ENCODE results near the gene PGM1.
"Not testable (repeated sequence)": the region's sequence is repeated elsewhere in the genome, so short reads cannot be mapped to it uniquely, and the experiment has no call there.

Gene PGM1

GRCh38 chr1:63569068-63569467 is 24.1 kb upstream of the PGM1 start:
- no peak for FAIRE-seq
- TF ChIP-seq SPI1 (IDR thresholded peaks at IDR 0.05; ENCODE audit: low read depth, low read length) (no peak), POLR2A (IDR thresholded peaks at IDR 0.05; ENCODE audit: low read depth, low read length) (no peak), POU2F2 (IDR thresholded peaks at IDR 0.05; ENCODE audit: low read depth, low read length) (no peak), TAF1 (IDR thresholded peaks at IDR 0.05; ENCODE audit: low read depth, low read length) (no peak), PAX5 (IDR thresholded peaks at IDR 0.05; ENCODE audit: insufficient read depth, low read length, severe bottlenecking) (no peak), POLR2AphosphoS5 (IDR thresholded peaks at IDR 0.05; ENCODE audit: low read depth, low read length) (no peak)
- no peak for DNase-seq (ENCODE audit: insufficient read length, low spot score)

DNA sequence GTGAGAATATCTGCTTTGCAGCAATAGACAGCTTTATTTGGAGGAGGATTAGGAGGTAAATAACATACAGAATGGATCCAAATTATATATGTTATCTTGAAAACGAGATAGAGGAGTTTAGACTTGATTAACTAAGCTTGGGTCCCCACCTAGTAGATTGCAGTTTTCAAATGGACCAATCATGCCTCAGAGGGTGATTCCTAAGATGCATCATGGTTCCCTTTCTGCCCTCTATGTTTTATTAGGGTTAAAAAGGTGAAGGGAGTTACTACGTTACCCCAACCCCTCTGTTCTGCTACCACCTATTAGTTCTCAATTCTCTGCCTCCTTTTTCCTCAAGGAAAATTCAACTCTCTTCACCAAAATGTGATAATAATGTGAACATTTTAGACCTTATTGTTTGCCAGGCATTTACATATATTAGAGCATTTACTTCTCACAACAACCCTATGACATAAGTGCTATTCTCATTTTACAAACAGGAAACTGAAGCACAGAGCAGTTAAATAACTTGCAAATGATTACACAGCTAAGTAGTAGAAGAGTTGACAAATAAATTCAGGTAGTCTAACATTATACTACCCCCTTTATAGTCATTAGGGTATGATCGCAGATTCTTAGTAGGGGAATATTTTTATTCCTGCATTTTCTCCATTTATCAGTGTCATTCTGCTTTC is 23.4 kb upstream of the PGM1 start:
- FAIRE-seq, result no peak
- TF ChIP-seq TAF1 (IDR thresholded peaks at IDR 0.05; ENCODE audit: low read depth, low read length), result no peak
- no peak for TF ChIP-seq PAX5 (IDR thresholded peaks at IDR 0.05; ENCODE audit: insufficient read depth, low read length, severe bottlenecking)
- TF ChIP-seq SPI1 (IDR thresholded peaks at IDR 0.05; ENCODE audit: low read depth, low read length), result no peak
- no peak for TF ChIP-seq POLR2AphosphoS5 (IDR thresholded peaks at IDR 0.05; ENCODE audit: low read depth, low read length)
- TF ChIP-seq POLR2A (IDR thresholded peaks at IDR 0.05; ENCODE audit: low read depth, low read length), result no peak
- TF ChIP-seq POU2F2 (IDR thresholded peaks at IDR 0.05; ENCODE audit: low read depth, low read length), result no peak
- DNase-seq (ENCODE audit: insufficient read length, low spot score), result no peak

DNA sequence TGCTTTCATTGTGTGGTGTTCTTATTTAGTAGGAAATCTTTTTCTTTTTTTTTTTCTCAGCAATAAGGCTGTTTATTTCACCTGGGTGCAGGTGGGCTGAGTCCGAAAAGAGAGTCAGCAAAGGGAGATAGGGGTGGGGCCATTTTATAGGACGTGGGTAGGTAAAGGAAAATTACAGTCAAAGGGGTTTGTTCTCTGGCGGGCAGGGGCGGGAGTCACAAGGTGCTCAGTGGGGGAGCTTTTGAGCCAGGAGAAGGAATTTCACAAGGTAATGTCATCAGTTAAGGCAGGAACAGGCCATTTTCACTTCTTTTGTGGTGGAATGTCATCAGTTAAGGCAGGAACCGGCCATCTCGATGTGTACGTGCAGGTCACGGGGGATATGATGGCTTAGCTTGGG is 20.5 kb upstream of the PGM1 start:
- FAIRE-seq; DNase-seq (ENCODE audit: insufficient read length, low spot score): not testable (repeated sequence)

DNA sequence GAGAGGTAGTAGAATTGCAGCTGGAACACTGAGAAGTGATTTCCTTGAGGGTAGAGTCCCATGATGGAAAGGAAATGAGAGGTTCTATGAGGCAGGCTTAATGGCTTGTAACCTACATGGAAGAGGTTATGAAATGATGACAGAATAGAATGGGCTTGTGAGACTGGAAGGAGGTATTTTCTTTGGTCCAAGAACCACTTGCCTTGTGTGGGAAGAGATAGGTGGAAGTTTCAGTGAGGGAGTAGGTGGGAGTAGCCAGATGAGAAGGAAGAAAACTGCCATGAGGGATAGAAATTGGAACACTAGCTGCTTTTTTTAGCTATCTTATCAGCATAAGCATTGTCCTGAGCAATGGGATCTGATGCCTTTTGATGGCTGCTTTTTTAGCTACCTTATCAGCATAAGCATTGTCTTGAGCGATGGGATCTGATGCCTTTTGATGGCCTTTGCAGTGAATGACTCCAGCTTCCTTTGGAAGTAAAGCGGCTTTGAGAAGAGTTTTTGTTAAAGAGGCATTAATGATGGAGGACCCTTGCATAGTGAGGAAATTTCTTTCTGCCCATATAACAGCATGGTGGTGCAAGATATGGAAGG is 18.9 kb upstream of the PGM1 start:
- FAIRE-seq; DNase-seq (ENCODE audit: insufficient read length, low spot score): not testable (repeated sequence)

DNA sequence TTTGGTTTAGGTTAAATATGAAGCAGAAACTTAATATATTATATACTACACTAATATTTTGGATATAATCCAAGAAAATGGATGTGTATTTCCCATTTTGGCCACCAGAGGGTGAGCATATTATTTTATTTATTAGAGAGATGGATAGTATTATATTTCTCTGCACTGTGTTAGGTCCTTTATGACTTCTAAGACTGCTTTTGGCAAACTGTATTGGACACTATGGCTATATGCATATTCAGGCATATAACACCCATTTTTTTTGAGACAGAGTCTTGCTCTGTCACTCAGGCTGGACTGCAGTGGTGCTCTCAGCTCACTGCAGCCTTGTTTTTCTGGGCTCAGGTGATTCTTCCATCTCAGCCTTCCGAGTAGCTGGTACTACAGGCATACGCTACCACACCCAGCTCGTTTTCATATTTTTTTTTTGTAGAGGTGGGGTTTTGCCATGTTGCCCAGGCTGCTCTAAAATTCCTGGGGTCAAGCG is 17.8 kb upstream of the PGM1 start:
- FAIRE-seq (no peak), DNase-seq (ENCODE audit: insufficient read length, low spot score) (no peak)
- TF ChIP-seq TAF1 (IDR thresholded peaks at IDR 0.05; ENCODE audit: low read depth, low read length), result no peak
- no peak for TF ChIP-seq PAX5 (IDR thresholded peaks at IDR 0.05; ENCODE audit: insufficient read depth, low read length, severe bottlenecking)
- TF ChIP-seq POU2F2 (IDR thresholded peaks at IDR 0.05; ENCODE audit: low read depth, low read length), result no peak
- TF ChIP-seq POLR2A (IDR thresholded peaks at IDR 0.05; ENCODE audit: low read depth, low read length), result no peak
- TF ChIP-seq SPI1 (IDR thresholded peaks at IDR 0.05; ENCODE audit: low read depth, low read length), result no peak
- TF ChIP-seq POLR2AphosphoS5 (IDR thresholded peaks at IDR 0.05; ENCODE audit: low read depth, low read length), result no peak

GRCh38 chr1:63586326-63586725 is 6.9 kb upstream of the PGM1 start:
- not testable (repeated sequence) for DNase-seq (ENCODE audit: insufficient read length, low spot score); FAIRE-seq

GRCh38 chr1:63590166-63590560 is 3.0 kb upstream of the PGM1 start:
- DNase-seq (ENCODE audit: insufficient read length, low spot score), result no peak
- TF ChIP-seq PAX5 (IDR thresholded peaks at IDR 0.05; ENCODE audit: insufficient read depth, low read length, severe bottlenecking) (no peak), POU2F2 (IDR thresholded peaks at IDR 0.05; ENCODE audit: low read depth, low read length) (no peak), POLR2AphosphoS5 (IDR thresholded peaks at IDR 0.05; ENCODE audit: low read depth, low read length) (no peak), TAF1 (IDR thresholded peaks at IDR 0.05; ENCODE audit: low read depth, low read length) (no peak), SPI1 (IDR thresholded peaks at IDR 0.05; ENCODE audit: low read depth, low read length) (no peak), POLR2A (IDR thresholded peaks at IDR 0.05; ENCODE audit: low read depth, low read length) (no peak)
- no peak for FAIRE-seq

- TF ChIP-seq POLR2A (IDR thresholded peaks at IDR 0.05; ENCODE audit: low read depth, low read length), result no peak
- no peak for TF ChIP-seq POU2F2 (IDR thresholded peaks at IDR 0.05; ENCODE audit: low read depth, low read length)
- TF ChIP-seq SPI1 (IDR thresholded peaks at IDR 0.05; ENCODE audit: low read depth, low read length), result no peak
- no peak for TF ChIP-seq TAF1 (IDR thresholded peaks at IDR 0.05; ENCODE audit: low read depth, low read length)
- TF ChIP-seq POLR2AphosphoS5 (IDR thresholded peaks at IDR 0.05; ENCODE audit: low read depth, low read length), result no peak
- TF ChIP-seq PAX5 (IDR thresholded peaks at IDR 0.05; ENCODE audit: insufficient read depth, low read length, severe bottlenecking), result no peak
- no peak for DNase-seq (ENCODE audit: insufficient read length, low spot score)
- peak; percentile 50 for FAIRE-seq
These were observed 492 bp upstream of the PGM1 start for GRCh38 chr1:63592536-63593302.

DNA sequence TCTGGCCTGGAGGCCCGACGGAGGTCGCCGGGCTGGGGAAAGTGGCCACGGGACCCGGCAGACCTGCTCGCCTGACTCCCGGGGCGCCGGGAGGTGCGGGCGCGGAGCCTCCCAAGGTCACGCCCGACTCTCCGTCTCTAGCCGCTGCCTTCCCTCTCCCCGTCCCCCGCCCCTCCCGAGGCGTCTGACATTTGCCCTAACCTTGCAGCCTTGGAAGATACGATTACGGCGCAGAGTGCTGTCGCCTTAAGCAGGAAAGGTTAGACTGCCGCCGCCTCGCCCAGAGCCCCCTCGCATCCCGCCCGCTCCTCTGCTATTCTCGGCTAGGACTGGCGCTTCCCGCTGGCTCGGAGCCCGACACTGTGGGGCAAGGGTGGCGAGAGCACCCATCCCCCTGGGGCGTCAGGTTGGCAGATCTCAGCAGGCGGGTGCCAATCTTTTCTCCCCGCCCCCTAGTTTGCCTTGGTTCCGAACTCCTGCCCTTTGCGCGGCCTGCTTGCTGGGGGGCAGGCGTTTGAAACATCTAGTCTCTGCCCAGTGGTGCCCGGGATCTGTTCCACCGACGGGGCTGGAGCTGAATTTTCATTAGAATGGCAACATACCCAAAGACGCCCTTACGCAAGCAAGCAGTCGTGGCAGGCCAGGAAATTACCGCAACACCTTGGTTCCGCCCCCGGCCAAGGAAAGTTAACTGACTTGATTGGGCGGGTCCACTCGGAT is 835 bp downstream of the PGM1 start:
- TF ChIP-seq POLR2A (IDR thresholded peaks at IDR 0.05; ENCODE audit: low read depth, low read length) (no peak; the same call in 1 of the 2 replicates), TAF1 (IDR thresholded peaks at IDR 0.05; ENCODE audit: low read depth, low read length) (no peak), POU2F2 (IDR thresholded peaks at IDR 0.05; ENCODE audit: low read depth, low read length) (no peak), POLR2AphosphoS5 (IDR thresholded peaks at IDR 0.05; ENCODE audit: low read depth, low read length) (no peak), SPI1 (IDR thresholded peaks at IDR 0.05; ENCODE audit: low read depth, low read length) (no peak), PAX5 (IDR thresholded peaks at IDR 0.05; ENCODE audit: insufficient read depth, low read length, severe bottlenecking) (no peak)
- DNase-seq (ENCODE audit: insufficient read length, low spot score), result peak; percentile 42
- no peak for FAIRE-seq
